ENCODE data around the gene NKRF.

GRCh38 chrX:119607018-119607389, 780 bp upstream of the NKRF start:
- TF ChIP-seq CTCF (conservative IDR thresholded peaks at IDR 0.05; ENCODE audit: low read depth, low read length) (no peak), EZH2 (IDR thresholded peaks at IDR 0.05; ENCODE audit: low read length, unreplicated experiment) (no peak)

Data from PC-3 (cell line).